IPS-NIHi7 (cell line): Measurements from ENCODE around the gene MAP3K12.
"Not testable (repeated sequence)": the region's sequence is repeated elsewhere in the genome, so short reads cannot be mapped to it uniquely, and the experiment has no call there.

ENCODE experiments used
- DNase-seq: peaks from one replicate; pipeline ENCODE4 v3.0.0; 2012; ENCODE audit warnings: mixed read lengths; ENCODE audit errors: extremely low spot score

Gene MAP3K12

DNA sequence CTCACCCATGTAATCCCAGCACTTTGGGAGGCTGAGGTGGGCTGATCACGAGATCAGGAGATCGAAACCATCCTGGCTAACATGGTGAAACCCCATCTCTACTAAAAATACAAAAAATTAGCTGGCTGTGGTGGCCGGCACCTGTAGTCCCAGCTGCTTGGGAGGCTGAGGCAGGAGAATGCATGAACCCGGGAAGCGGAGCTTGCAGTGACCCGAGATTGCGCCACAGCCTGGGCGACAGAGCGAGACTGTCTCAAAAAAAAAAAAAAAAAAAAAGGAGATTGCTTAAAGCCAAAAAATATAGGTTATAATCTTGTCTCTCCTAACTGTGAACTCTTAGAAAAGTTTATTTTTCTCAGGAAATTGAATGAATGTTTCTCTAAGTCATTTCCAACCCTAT lies 63.9 kb downstream of the MAP3K12 start:
- not testable (repeated sequence) for DNase-seq

GRCh38 chr12:53431187-53431586 lies 68.1 kb downstream of the MAP3K12 start:
- DNase-seq = no peak

DNA sequence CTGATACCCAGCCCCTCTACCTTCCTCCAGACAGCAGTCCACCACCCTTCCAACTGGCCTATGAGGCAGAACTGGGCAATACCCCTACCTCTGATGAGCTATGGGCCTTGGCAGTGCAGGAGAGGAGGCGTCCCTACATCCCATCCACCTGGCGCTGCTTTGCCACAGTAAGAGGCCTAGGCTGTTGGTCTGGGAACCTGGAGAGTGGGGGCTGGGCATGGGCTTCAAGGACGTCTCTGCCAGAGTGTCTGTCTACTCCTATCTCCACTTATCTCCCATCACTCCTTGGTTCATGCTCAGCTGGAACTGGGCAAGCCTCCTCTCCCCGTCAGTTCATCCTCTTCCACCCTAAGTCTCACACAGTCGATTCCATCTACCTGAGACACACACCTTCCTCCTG lies 69.1 kb downstream of the MAP3K12 start:
- DNase-seq = no peak
